Lung (tissue), 12 donors: ENCODE data around the gene PER2. TPM values are rescaled to one million over a fixed set of nuclear protein-coding genes. Genes with fewer than 3 reads are reported as not detected.

ENCODE experiments used
- ATAC-seq: fragments of 200-7000 bp; cut with Tn5 transposase; one replicate; pipeline ENCODE4 v1.9.1; 2020; ENCODE audit warnings: moderate number of reproducible peaks; ENCODE audit not compliant: insufficient read depth, low FRiP score
- DNase-seq, 3 donors: peaks; one replicate each; pipeline ENCODE4 v3.0.0-alpha.2; 2013 to 2017
- H3K27ac ChIP-seq, 2 donors: one replicate each; pipeline ENCODE4 v1.5.1; 2013; ENCODE audit warnings: mild to moderate bottlenecking in 2 of 2, moderate library complexity in 2 of 2, control low read depth in 1 of 2, inconsistent platforms in 1 of 2, low read depth in 1 of 2, low read length in 1 of 2
- H3K27me3 ChIP-seq, 3 donors: one replicate each; pipeline ENCODE4 v1.5.1; 2013; ENCODE audit warnings: low read length in 2 of 3; ENCODE audit not compliant: control insufficient read depth in 3 of 3, insufficient read depth in 3 of 3
- H3K36me3 ChIP-seq, 4 donors: one replicate each; pipeline ENCODE4 v1.5.1; 2013; ENCODE audit warnings: low read length in 4 of 4, mild to moderate bottlenecking in 1 of 4, moderate library complexity in 1 of 4; ENCODE audit not compliant: control insufficient read depth in 4 of 4, insufficient read depth in 4 of 4
- H3K4me1 ChIP-seq, 5 donors: one replicate each; pipeline ENCODE4 v1.5.1; 2013; ENCODE audit warnings: low read length in 5 of 5, mild to moderate bottlenecking in 2 of 5, moderate library complexity in 1 of 5; ENCODE audit not compliant: control insufficient read depth in 5 of 5, insufficient read depth in 5 of 5
- H3K4me3 ChIP-seq: one replicate; pipeline ENCODE4 v1.5.1; 2013; ENCODE audit warnings: mild to moderate bottlenecking, control low read depth, moderate library complexity
- H3K9ac ChIP-seq, 2 donors: one replicate each; pipeline ENCODE4 v1.5.1; 2013; ENCODE audit warnings: low read length in 2 of 2, control low read depth in 1 of 2; ENCODE audit not compliant: insufficient read depth in 1 of 2
- H3K9me3 ChIP-seq, 4 donors: one replicate each; pipeline ENCODE4 v1.5.1; 2013; ENCODE audit warnings: low read length in 3 of 4, mild to moderate bottlenecking in 1 of 4, moderate library complexity in 1 of 4; ENCODE audit not compliant: control insufficient read depth in 4 of 4, insufficient read depth in 3 of 4
- WGBS, 2 donors: extraction: QIAGEN DNeasy Blood & Tissue Kit; methylation state at CpG; one replicate each; pipeline ENCODE4 v1.1.7; 2013; 5-methylcytosine and 5-hydroxymethylcytosine counted together
- polyA plus RNA-seq, 2 donors: library from polyadenylated mRNA; stranded (reverse); fragments of 200-250 nt; gene quantifications; one replicate each; pipeline ENCODE4 v1.2.1, GENCODE V29; 2013
- total RNA-seq, 2 donors: library from RNA; depleted of rRNA in 1 of 2; stranded (reverse); fragments of >200 nt in 1 of 2; gene quantifications; one replicate each; pipeline ENCODE4 v1.2.1, GENCODE V29; 2014 to 2021
- TF ChIP-seq, protein P1 (sequence below): IDR thresholded peaks from 2 replicates; pipeline ENCODE4 v1.5.1; 2012; ENCODE audit warnings: mild to moderate bottlenecking; ENCODE audit errors: control extremely low read depth, extremely low read depth
- donor health status: control.
- donor health status: control.
- donor health status: Bipolar disorder and iron deficiency.
- donor health status: healthy.
- donor health status: DM: yes; HTN: yes; CAD: no.

PER2 gene
- total and polyA plus RNA-seq, 4 donors = 4.1 to 27.1 (median 10.5) TPM

DNA sequence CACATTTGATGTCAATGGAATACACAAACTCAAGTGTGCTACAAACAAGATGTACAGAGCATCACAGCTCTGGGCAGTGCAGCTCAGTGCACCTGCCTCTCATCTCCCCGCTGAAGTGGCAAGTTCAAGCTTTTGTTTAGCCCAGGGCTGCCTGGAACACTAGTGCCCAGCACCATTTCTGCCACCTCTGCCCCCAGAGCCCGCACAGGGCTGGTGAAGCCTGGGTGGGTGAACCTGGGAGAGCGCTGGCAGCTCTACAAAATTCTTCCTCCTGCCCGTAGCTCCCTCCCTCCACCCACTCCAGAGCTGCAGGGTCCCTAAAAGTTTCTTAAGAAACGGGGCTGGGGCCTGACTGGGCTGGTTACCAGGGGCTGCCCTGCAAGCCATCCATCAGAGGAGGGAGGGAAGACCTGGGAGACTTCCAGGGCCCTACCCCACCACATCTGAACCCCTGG lies 50.1 kb downstream of the PER2 start:
- ATAC-seq (no peak), DNase-seq (no peak)
- Histone ChIP-seq H3K9ac (no peak overlapping the region), H3K27me3 (peaks cover 0 to 36% (median 28%) of the 10 kb centered on the region in 3 donors), H3K27ac (no peak overlapping the region), H3K4me1 (peaks cover 0 to 19% (median 6%) of the 10 kb centered on the region in 5 donors), H3K36me3 (no peaks in the 10 kb centered on the region), H3K9me3 (peaks cover 0 to 2% (median 0%) of the 10 kb centered on the region in 4 donors), H3K4me3 (no peak overlapping the region)
- TF ChIP-seq, protein P1, sequence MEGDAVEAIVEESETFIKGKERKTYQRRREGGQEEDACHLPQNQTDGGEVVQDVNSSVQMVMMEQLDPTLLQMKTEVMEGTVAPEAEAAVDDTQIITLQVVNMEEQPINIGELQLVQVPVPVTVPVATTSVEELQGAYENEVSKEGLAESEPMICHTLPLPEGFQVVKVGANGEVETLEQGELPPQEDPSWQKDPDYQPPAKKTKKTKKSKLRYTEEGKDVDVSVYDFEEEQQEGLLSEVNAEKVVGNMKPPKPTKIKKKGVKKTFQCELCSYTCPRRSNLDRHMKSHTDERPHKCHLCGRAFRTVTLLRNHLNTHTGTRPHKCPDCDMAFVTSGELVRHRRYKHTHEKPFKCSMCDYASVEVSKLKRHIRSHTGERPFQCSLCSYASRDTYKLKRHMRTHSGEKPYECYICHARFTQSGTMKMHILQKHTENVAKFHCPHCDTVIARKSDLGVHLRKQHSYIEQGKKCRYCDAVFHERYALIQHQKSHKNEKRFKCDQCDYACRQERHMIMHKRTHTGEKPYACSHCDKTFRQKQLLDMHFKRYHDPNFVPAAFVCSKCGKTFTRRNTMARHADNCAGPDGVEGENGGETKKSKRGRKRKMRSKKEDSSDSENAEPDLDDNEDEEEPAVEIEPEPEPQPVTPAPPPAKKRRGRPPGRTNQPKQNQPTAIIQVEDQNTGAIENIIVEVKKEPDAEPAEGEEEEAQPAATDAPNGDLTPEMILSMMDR = no peak
- WGBS, 2 donors = 82 to 90% methylated on average over 5 of the region's 5 CpGs

DNA sequence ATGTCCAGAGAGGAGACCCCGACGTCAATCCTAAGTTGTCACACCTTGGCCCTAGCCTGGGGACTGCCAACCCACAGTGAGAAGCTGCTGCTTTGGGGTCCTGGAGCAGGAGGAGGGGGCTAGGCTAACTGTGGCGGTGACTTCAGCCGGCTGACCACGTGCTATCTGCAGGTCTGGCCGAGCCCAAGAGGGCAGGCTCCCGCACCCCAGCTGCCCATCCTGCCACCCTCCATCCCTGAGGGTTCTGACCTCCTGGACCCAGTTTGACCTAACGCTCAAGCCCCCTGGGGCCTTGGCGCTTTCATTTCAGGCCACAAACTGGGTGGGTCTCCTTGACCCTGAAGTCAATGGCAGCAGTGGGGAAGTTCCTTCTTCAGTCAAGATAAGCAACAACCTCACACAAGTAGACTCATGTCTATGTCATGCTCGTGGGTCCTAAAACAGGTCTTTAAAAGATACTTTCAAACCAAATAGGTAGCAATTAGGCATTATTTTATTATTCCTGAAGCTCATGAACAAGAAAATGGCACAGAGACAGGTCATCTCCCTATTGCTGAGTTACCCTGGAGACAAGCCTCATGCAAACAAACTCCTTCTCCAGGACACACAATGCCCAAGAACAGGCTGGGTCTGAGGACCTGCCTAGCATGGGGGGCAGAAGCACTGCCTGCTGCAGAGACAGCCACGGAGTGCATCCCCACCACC lies 50.8 kb downstream of the PER2 start:
- Histone ChIP-seq H3K27me3 (peaks cover 0 to 36% (median 28%) of the 10 kb centered on the region in 3 donors), H3K9ac (no peak overlapping the region), H3K4me3 (no peak overlapping the region), H3K36me3 (no peaks in the 10 kb centered on the region), H3K9me3 (peaks cover 0 to 2% (median 0%) of the 10 kb centered on the region in 4 donors), H3K27ac (no peak overlapping the region), H3K4me1 (peaks cover 0 to 12% (median 2%) of the 10 kb centered on the region in 5 donors)
- no peak for ATAC-seq
- WGBS, 2 donors = 86 to 91% methylated on average over 11 of the region's 11 CpGs
- TF ChIP-seq, protein P1 = no peak
- DNase-seq = no peak

DNA sequence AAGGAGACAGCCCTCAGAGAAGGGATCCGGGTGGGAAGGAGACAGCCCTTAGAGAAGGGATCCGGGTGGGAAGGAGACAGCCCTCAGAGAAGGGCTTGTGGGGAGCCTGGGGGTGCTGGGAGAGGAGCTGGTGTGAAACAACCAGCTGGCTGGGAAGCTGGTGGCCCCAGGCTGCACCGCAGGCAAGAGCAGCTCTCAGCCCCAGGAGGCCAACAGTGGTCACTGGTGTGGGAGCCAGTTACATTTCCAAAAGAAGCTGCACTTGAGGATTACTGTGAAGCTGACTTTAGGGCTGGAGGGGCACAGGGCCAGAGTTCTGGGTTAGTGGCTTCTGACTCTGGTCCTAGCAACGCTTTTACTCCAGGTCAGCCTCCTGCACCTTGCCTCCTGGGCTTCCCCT lies 51.8 kb downstream of the PER2 start:
- Histone ChIP-seq H3K27ac (no peak overlapping the region), H3K4me1 (peaks cover 0 to 8% (median 1%) of the 10 kb centered on the region in 5 donors), H3K27me3 (peaks cover 0 to 42% (median 36%) of the 10 kb centered on the region in 3 donors), H3K4me3 (no peak overlapping the region), H3K36me3 (no peaks in the 10 kb centered on the region), H3K9ac (no peak overlapping the region), H3K9me3 (peaks cover 0 to 2% (median 0%) of the 10 kb centered on the region in 4 donors)
- WGBS, 2 donors = 86 to 88% methylated on average over 4 of the region's 4 CpGs
- no peak for ATAC-seq
- TF ChIP-seq, protein P1 = no peak
- DNase-seq = no peak
